OCI-LY7 (cell line): ENCODE data around the gene TRIP13. TPM values are rescaled to one million over a fixed set of nuclear protein-coding genes. Genes with fewer than 3 reads are reported as not detected.

Experiments
- BruUV-seq: library from RNA; stranded (reverse); fragments of 400-500 nt; replicated peaks from 2 replicates; lab custom pipeline; 2021; lab: Mats Ljungman, UMichigan
- CTCF ChIA-PET: fragments of 300-600 bp; sonication (Branson Sonifier 250); formaldehyde crosslinking; loops from one replicate; lab custom pipeline; 2022; ENCODE audit warnings: antibody characterized with exemption; ENCODE audit not compliant: unreplicated experiment; lab: Charles Lee
- POLR2A ChIA-PET: fragments of 300-600 bp; sonication (Branson Sonifier 250); formaldehyde crosslinking; loops from one replicate; lab custom pipeline; 2022; ENCODE audit warnings: antibody characterized with exemption; lab: Charles Lee
- DNase-seq: peaks from one replicate; pipeline ENCODE4 v3.0.0-alpha.2; 2015; ENCODE audit warnings: low spot score
- H2AFZ ChIP-seq: fragments of 200-600 bp; sonication (generic), shearing (Covaris generic); 2 replicates; pipeline ENCODE4 v1.6.1; 2014; ENCODE audit warnings: mild to moderate bottlenecking, antibody characterized with exemption, low read length, moderate library complexity
- H3K27ac ChIP-seq: fragments of 200-600 bp; sonication (generic); 2 replicates; pipeline ENCODE4 v1.5.1; 2014; ENCODE audit warnings: mixed run types, low read depth, mild to moderate bottlenecking, moderate library complexity, low read length, inconsistent platforms; ENCODE audit not compliant: poor library complexity, severe bottlenecking
- H3K36me3 ChIP-seq: fragments of 200-600 bp; sonication (generic); 2 replicates; pipeline ENCODE4 v1.6.1; 2014; ENCODE audit warnings: mild to moderate bottlenecking, antibody characterized with exemption, low read length, moderate library complexity, mixed read lengths; ENCODE audit not compliant: insufficient read depth
- H3K4me1 ChIP-seq: fragments of 200-600 bp; sonication (generic); 2 replicates; pipeline ENCODE4 v1.5.1; 2014; ENCODE audit warnings: mild to moderate bottlenecking, low read length; ENCODE audit not compliant: insufficient read depth, poor library complexity, severe bottlenecking
- H3K4me2 ChIP-seq: fragments of 200-600 bp; sonication (generic); 2 replicates; pipeline ENCODE4 v1.6.1; 2014; ENCODE audit warnings: mild to moderate bottlenecking, low read length
- H3K4me3 ChIP-seq: fragments of 200-600 bp; sonication (generic); 2 replicates; pipeline ENCODE4 v1.5.1; 2014; ENCODE audit warnings: mild to moderate bottlenecking, low read depth, low read length; ENCODE audit not compliant: poor library complexity, severe bottlenecking
- H3K79me2 ChIP-seq: fragments of 200-600 bp; sonication (generic); 2 replicates; pipeline ENCODE4 v1.6.1; 2016; ENCODE audit warnings: low read depth, mild to moderate bottlenecking, low read length, moderate library complexity, mixed read lengths; ENCODE audit not compliant: insufficient read depth
- H3K9me2 ChIP-seq: fragments of 200-600 bp; sonication (generic); 2 replicates; pipeline ENCODE4 v1.6.1; 2016; ENCODE audit warnings: mild to moderate bottlenecking, low read length, mixed read lengths; ENCODE audit not compliant: insufficient read depth
- H3K9me3 ChIP-seq: fragments of 200-600 bp; sonication (generic); 2 replicates; pipeline ENCODE4 v1.6.1; 2014; ENCODE audit warnings: mild to moderate bottlenecking, mixed run types, low read length, mixed read lengths
- H4K20me1 ChIP-seq: fragments of 200-600 bp; sonication (generic); 2 replicates; pipeline ENCODE4 v1.6.1; 2014; ENCODE audit warnings: mild to moderate bottlenecking, antibody characterized with exemption, low read length, moderate library complexity, mixed read lengths; ENCODE audit not compliant: insufficient read depth
- CTCF ChIP-seq: fragments of 200-600 bp; sonication (generic); conservative IDR thresholded peaks from 2 replicates; pipeline ENCODE4 v1.5.1; 2014; ENCODE audit warnings: mild to moderate bottlenecking, antibody characterized with exemption, low read length, moderate library complexity, mixed read lengths
- EZH2phosphoT487 ChIP-seq: fragments of 200-600 bp; sonication (generic); IDR thresholded peaks from 2 replicates; pipeline ENCODE4 v1.6.1; 2018; ENCODE audit warnings: low read depth, borderline replicate concordance, mild to moderate bottlenecking, mixed run types, antibody characterized with exemption, low read length, moderate library complexity, mixed read lengths
- intact Hi-C: fragments of 100-400 bp; cut with micrococcal nuclease; formaldehyde crosslinking; loops from one replicate; pipeline ENCODE4 v1.10.0; 2022; ENCODE audit not compliant: unreplicated experiment
- total RNA-seq, 2 experiments: library from RNA; depleted of rRNA in 1 of 2; stranded (reverse); fragments of >200 nt in 1 of 2; shearing (Covaris generic) in 1 of 2; gene quantifications; 2 replicates each; pipeline ENCODE4 v1.2.3, GENCODE V29; 2014 to 2022

TRIP13 gene
- total RNA-seq, 2 experiments from 2014 or later: 46.6 to 59.4 TPM

- no TSS peak for BruUV-seq
Measured at GRCh38 chr5:953535-954449, 61.1 kb downstream of the TRIP13 start.

GRCh38 chr5:955886-956761 lies 63.4 kb downstream of the TRIP13 start:
- no peak for TF ChIP-seq EZH2phosphoT487
- TF ChIP-seq CTCF: no peak
- Histone ChIP-seq H2AFZ (no peak overlapping the region), H3K36me3 (no peaks in the 10 kb centered on the region), H3K4me2 (no peak overlapping the region), H3K27ac (no peak overlapping the region), H4K20me1 (no peaks in the 10 kb centered on the region), H3K4me1 (no peaks in the 10 kb centered on the region), H3K9me3 (no peaks in the 10 kb centered on the region), H3K9me2 (no peaks in the 10 kb centered on the region), H3K79me2 (no peaks in the 10 kb centered on the region), H3K4me3 (no peak overlapping the region)
- POLR2A ChIA-PET: no interaction called here
- intact Hi-C loops: no loop called here
- CTCF ChIA-PET: no interaction called here
- DNase-seq: no peak
- no TSS peak for BruUV-seq

More at GRCh38 chr5:953535-954449, 61.1 kb downstream of the TRIP13 start:
- H3K4me1 ChIP-seq: no peaks in the 10 kb centered on the region
- H3K27ac ChIP-seq: no peak overlapping the region
- no peak overlapping the region for H3K4me3 ChIP-seq
- H2AFZ ChIP-seq: no peak overlapping the region
- intact Hi-C loops: no loop called here
- no peak overlapping the region for H3K4me2 ChIP-seq
- no peaks in the 10 kb centered on the region for H3K36me3 ChIP-seq
- H3K9me3 ChIP-seq: no peaks in the 10 kb centered on the region
- ChIA-PET POLR2A (no interaction called here), CTCF (no interaction called here)
- no peaks in the 10 kb centered on the region for H3K79me2 ChIP-seq
- H4K20me1 ChIP-seq: no peaks in the 10 kb centered on the region
- DNase-seq: no peak
- H3K9me2 ChIP-seq: no peaks in the 10 kb centered on the region
- TF ChIP-seq CTCF (no peak), EZH2phosphoT487 (no peak)
